Measurements from ENCODE around the gene IPO13. TPM values are rescaled to one million over a fixed set of nuclear protein-coding genes. Genes with fewer than 3 reads are reported as not detected.

The IPO13 gene
- total and polyA plus RNA-seq, 10 of the 15 experiments (the other 5 are each of a cell fraction or from before 2014, with no cell fraction given) = 7.1 to 26.6 (median 15.9) TPM

DNA sequence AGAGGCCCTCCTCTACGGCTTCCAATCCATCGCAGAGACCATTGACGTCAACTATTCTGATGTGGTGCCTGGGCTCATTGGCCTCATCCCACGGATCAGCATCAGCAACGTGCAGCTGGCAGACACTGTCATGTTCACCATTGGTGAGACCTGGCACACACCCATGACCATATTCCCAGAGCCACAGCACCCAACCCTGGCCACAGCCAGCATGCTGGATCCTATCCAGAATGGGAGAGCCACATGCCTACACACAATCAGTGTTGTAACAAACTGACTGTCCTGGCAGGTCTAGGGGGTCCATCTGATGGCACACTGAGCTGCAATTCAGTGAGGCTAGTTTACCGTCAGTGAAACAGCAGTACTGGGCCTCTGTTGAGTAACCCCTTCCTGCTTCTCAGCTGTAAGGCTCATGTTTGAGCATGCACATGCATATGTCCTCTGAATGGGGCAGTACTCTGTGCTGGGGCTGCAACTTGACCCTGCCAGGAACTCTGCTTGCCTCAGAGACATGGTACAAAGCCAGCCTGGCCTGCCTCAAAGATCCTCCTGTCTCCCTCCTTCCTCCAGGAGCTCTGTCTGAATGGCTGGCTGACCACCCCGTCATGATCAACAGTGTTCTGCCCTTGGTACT is 10.8 kb downstream of the IPO13 start:
- SMC1A ChIA-PET (ENCODE audit: uncharacterized antibody, unreplicated experiment) = no interaction called here
- TF ChIP-seq, protein P1, sequence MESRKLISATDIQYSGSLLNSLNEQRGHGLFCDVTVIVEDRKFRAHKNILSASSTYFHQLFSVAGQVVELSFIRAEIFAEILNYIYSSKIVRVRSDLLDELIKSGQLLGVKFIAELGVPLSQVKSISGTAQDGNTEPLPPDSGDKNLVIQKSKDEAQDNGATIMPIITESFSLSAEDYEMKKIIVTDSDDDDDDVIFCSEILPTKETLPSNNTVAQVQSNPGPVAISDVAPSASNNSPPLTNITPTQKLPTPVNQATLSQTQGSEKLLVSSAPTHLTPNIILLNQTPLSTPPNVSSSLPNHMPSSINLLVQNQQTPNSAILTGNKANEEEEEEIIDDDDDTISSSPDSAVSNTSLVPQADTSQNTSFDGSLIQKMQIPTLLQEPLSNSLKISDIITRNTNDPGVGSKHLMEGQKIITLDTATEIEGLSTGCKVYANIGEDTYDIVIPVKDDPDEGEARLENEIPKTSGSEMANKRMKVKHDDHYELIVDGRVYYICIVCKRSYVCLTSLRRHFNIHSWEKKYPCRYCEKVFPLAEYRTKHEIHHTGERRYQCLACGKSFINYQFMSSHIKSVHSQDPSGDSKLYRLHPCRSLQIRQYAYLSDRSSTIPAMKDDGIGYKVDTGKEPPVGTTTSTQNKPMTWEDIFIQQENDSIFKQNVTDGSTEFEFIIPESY (IDR thresholded peaks at IDR 0.05) = no peak
- TF ChIP-seq IRF4 (IDR thresholded peaks at IDR 0.05; ENCODE audit: low read depth, low read length) (no peak), POU2F2 (IDR thresholded peaks at IDR 0.05; ENCODE audit: borderline replicate concordance, low read depth, low read length) (no peak), YBX1 (IDR thresholded peaks at IDR 0.05) (no peak), NFYA (IDR thresholded peaks at IDR 0.05; ENCODE audit: borderline replicate concordance, low read depth, low read length) (no peak), BMI1 (IDR thresholded peaks at IDR 0.05; ENCODE audit: borderline replicate concordance) (no peak), SREBF2 (IDR thresholded peaks at IDR 0.05; ENCODE audit: low read length) (no peak), SP1 (IDR thresholded peaks at IDR 0.05; ENCODE audit: low read depth, low read length) (no peak), FOS (IDR thresholded peaks at IDR 0.05; ENCODE audit: borderline replicate concordance, extremely low read depth, insufficient read length) (no peak), TARDBP (IDR thresholded peaks at IDR 0.05; ENCODE audit: borderline replicate concordance) (no peak), RAD51 (IDR thresholded peaks at IDR 0.05) (no peak)
- TF ChIP-seq, protein P2, sequence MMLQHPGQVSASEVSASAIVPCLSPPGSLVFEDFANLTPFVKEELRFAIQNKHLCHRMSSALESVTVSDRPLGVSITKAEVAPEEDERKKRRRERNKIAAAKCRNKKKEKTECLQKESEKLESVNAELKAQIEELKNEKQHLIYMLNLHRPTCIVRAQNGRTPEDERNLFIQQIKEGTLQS (IDR thresholded peaks at IDR 0.05; ENCODE audit: borderline replicate concordance, extremely low read depth, low read depth, low read length) = no peak
- TF ChIP-seq, protein P3, sequence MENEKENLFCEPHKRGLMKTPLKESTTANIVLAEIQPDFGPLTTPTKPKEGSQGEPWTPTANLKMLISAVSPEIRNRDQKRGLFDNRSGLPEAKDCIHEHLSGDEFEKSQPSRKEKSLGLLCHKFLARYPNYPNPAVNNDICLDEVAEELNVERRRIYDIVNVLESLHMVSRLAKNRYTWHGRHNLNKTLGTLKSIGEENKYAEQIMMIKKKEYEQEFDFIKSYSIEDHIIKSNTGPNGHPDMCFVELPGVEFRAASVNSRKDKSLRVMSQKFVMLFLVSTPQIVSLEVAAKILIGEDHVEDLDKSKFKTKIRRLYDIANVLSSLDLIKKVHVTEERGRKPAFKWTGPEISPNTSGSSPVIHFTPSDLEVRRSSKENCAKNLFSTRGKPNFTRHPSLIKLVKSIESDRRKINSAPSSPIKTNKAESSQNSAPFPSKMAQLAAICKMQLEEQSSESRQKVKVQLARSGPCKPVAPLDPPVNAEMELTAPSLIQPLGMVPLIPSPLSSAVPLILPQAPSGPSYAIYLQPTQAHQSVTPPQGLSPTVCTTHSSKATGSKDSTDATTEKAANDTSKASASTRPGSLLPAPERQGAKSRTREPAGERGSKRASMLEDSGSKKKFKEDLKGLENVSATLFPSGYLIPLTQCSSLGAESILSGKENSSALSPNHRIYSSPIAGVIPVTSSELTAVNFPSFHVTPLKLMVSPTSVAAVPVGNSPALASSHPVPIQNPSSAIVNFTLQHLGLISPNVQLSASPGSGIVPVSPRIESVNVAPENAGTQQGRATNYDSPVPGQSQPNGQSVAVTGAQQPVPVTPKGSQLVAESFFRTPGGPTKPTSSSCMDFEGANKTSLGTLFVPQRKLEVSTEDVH (IDR thresholded peaks at IDR 0.05; ENCODE audit: low read depth, partially characterized antibody) = no peak
- TF ChIP-seq, protein P4, sequence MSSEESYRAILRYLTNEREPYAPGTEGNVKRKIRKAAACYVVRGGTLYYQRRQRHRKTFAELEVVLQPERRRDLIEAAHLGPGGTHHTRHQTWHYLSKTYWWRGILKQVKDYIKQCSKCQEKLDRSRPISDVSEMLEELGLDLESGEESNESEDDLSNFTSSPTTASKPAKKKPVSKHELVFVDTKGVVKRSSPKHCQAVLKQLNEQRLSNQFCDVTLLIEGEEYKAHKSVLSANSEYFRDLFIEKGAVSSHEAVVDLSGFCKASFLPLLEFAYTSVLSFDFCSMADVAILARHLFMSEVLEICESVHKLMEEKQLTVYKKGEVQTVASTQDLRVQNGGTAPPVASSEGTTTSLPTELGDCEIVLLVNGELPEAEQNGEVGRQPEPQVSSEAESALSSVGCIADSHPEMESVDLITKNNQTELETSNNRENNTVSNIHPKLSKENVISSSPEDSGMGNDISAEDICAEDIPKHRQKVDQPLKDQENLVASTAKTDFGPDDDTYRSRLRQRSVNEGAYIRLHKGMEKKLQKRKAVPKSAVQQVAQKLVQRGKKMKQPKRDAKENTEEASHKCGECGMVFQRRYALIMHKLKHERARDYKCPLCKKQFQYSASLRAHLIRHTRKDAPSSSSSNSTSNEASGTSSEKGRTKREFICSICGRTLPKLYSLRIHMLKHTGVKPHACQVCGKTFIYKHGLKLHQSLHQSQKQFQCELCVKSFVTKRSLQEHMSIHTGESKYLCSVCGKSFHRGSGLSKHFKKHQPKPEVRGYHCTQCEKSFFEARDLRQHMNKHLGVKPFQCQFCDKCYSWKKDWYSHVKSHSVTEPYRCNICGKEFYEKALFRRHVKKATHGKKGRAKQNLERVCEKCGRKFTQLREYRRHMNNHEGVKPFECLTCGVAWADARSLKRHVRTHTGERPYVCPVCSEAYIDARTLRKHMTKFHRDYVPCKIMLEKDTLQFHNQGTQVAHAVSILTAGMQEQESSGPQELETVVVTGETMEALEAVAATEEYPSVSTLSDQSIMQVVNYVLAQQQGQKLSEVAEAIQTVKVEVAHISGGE (CRISPR knock-in tag; IDR thresholded peaks at IDR 0.05) = no peak
- CTCF ChIA-PET = interaction anchor here (1.6 to 1.9 kb wide), 2 partner anchors 12 to 22 kb away, joined by 3 to 6 read pairs; no protein-coding TSS in a partner anchor
- no peak for DNase-seq (ENCODE audit: low read depth, low spot score)
- Histone ChIP-seq H3K27ac (ENCODE audit: control insufficient read depth, insufficient read depth) (no peak overlapping the region), H3K9ac (ENCODE audit: control insufficient read depth, insufficient read depth, low read length) (no peak overlapping the region), H3K4me2 (ENCODE audit: control insufficient read depth, insufficient read depth) (no peak overlapping the region), H4K20me1 (ENCODE audit: control insufficient read depth, insufficient read depth) (no peaks in the 10 kb centered on the region), H3K4me3 (no peak overlapping the region), H3K79me2 (ENCODE audit: control insufficient read depth, insufficient read depth, low read length) (no peaks in the 10 kb centered on the region), H3K36me3 (ENCODE audit: control insufficient read depth in 2 of 2, insufficient read depth in 2 of 2, low read length in 1 of 2) (peaks cover 0 to 12% of the 10 kb centered on the region in 2 experiments; a peak in 1 of 4 replicates), H3K27me3 (replicated peaks in 1 of 2; ENCODE audit: control insufficient read depth in 2 of 2, insufficient read depth in 2 of 2, low read length in 1 of 2) (no peaks in the 10 kb centered on the region), H3K9me3 (replicated peaks; ENCODE audit: control insufficient read depth, insufficient read depth, low read length) (no peaks in the 10 kb centered on the region), H3K4me1 (ENCODE audit: control insufficient read depth, insufficient read depth, low read length) (no peaks in the 10 kb centered on the region), H2AFZ (ENCODE audit: control insufficient read depth, low read depth, low read length) (no peak overlapping the region)
- no TSS peak for BruUV-seq (replicated peaks)
- ATAC-seq = no peak
- no peak for FAIRE-seq
- POLR2A ChIA-PET = no interaction called here
- intact Hi-C loops (cut with micrococcal nuclease; ENCODE audit: unreplicated experiment) = no loop called here
- in situ Hi-C loops (cut with MboI) = no loop called here
- WGBS (ENCODE audit: insufficient coverage, insufficient replicate concordance, low lambda C conversion rate, missing lambda C conversion rate) = 80% methylated on average over 7 of the region's 7 CpGs
- RAD21 ChIA-PET (ENCODE audit: unreplicated experiment) = no interaction called here

Data from GM12878 (cell line).